GM21786 (cell line): ENCODE results near the gene CAPZB.

Source experiments
- ATAC-seq: cut with Tn5 transposase; IDR thresholded peaks from one replicate; pipeline ENCODE4 v1.9.1; 2021; ENCODE audit not compliant: unreplicated experiment

Gene CAPZB

GRCh38 chr1:19390166-19390850 is 95.0 kb downstream of the CAPZB start:
- no peak for ATAC-seq

- no peak for ATAC-seq
Observed at GRCh38 chr1:19388980-19389379, 96.4 kb downstream of the CAPZB start.

GRCh38 chr1:19387045-19387467 is 98.3 kb downstream of the CAPZB start:
- ATAC-seq = no peak

GRCh38 chr1:19385869-19386591 is 99.3 kb downstream of the CAPZB start:
- ATAC-seq = no peak

GRCh38 chr1:19385221-19385620 is 100.1 kb downstream of the CAPZB start:
- ATAC-seq = no peak

GRCh38 chr1:19384772-19385187 is 100.6 kb downstream of the CAPZB start:
- no peak for ATAC-seq

- no peak for ATAC-seq
Observed at GRCh38 chr1:19384113-19384512, 101.2 kb downstream of the CAPZB start.

GRCh38 chr1:19382222-19382621 is 103.1 kb downstream of the CAPZB start:
- ATAC-seq = no peak

- no peak for ATAC-seq
Observed at GRCh38 chr1:19381261-19381660, 104.1 kb downstream of the CAPZB start.

- ATAC-seq = no peak
Observed at GRCh38 chr1:19377812-19378718, 107.3 kb downstream of the CAPZB start.

GRCh38 chr1:19376428-19377372 is 108.6 kb downstream of the CAPZB start:
- ATAC-seq = no peak

- ATAC-seq = no peak
Observed at GRCh38 chr1:19375631-19376400, 109.5 kb downstream of the CAPZB start.

- no peak for ATAC-seq
Observed at GRCh38 chr1:19374926-19375325, 110.4 kb downstream of the CAPZB start.

- ATAC-seq = no peak
Observed at GRCh38 chr1:19374083-19374801, 111.1 kb downstream of the CAPZB start.

- no peak for ATAC-seq
Observed at GRCh38 chr1:19373211-19374082, 111.9 kb downstream of the CAPZB start.

GRCh38 chr1:19372602-19373001 is 112.7 kb downstream of the CAPZB start:
- ATAC-seq = no peak

- ATAC-seq = no peak
Observed at GRCh38 chr1:19372136-19372514, 113.2 kb downstream of the CAPZB start.
